HL-60 (cell line): ENCODE results near the gene SORCS2.

Experiments
- DNase-seq, 2 experiments: peaks; one replicate each; pipeline ENCODE4 v3.0.0-alpha.2; 2010 to 2020; ENCODE audit warnings: low read depth in 1 of 2, low spot score in 1 of 2
- H3K27ac ChIP-seq: fragments of 250-450 bp; sonication (Bioruptor Pico); replicated peaks from 2 replicates; pipeline ENCODE4 v1.5.1; 2020; ENCODE audit warnings: mild to moderate bottlenecking, moderate library complexity
- H3K27me3 ChIP-seq: fragments of 250-450 bp; sonication (Bioruptor Pico); 2 replicates; pipeline ENCODE4 v1.5.1; 2021; ENCODE audit warnings: mild to moderate bottlenecking, moderate library complexity; ENCODE audit not compliant: insufficient read depth, poor library complexity, severe bottlenecking
- H3K4me3 ChIP-seq: replicated peaks from 2 replicates; pipeline ENCODE4 v1.5.1; 2011; ENCODE audit warnings: mild to moderate bottlenecking, control low read depth, low read length; ENCODE audit not compliant: insufficient read depth
- CTCF ChIP-seq: IDR thresholded peaks from one replicate; pipeline ENCODE4 v1.5.1; 2011; ENCODE audit warnings: low read length, control low read depth, inconsistent platforms; ENCODE audit not compliant: insufficient read depth
- GABPA ChIP-seq: IDR thresholded peaks from 2 replicates; pipeline ENCODE4 v1.6.1; 2012; ENCODE audit warnings: low read depth
- POLR2AphosphoS5 ChIP-seq: IDR thresholded peaks from 2 replicates; pipeline ENCODE4 v1.6.1; 2012; ENCODE audit warnings: low read depth
- SPI1 ChIP-seq: IDR thresholded peaks from 2 replicates; pipeline ENCODE4 v1.6.1; 2012; ENCODE audit warnings: low read depth, mild to moderate bottlenecking, borderline replicate concordance
- TF ChIP-seq, protein P1 (sequence below): IDR thresholded peaks from 2 replicates; pipeline ENCODE4 v1.6.1; 2012; ENCODE audit warnings: low read depth; ENCODE audit not compliant: insufficient replicate concordance

Gene SORCS2

DNA sequence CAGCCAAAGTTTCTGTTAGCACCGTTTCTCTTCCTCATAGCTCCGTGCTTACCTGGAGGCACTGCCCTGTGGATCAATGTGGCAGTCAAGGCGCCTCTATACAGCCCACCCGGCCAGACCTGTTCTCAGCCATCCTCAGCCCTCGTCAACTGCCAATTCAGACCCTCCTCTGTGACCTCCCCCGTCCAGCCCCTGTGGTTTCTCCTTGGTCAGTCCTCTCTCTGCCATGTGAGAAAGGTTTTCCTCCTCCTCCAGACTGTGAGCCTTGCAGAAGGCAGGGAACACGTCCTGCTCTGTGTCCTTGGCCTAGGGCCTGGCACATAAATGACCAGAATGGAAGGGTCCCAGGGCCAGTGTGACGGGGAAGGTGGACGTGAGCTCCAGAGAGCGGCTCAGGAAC lies 417.0 kb downstream of the SORCS2 start:
- Histone ChIP-seq H3K27ac (no peak overlapping the region), H3K27me3 (no peaks in the 10 kb centered on the region), H3K4me3 (no peak overlapping the region)
- DNase-seq: no peak
- no peak for TF ChIP-seq CTCF
- no peak for TF ChIP-seq SPI1
- TF ChIP-seq, protein P1, sequence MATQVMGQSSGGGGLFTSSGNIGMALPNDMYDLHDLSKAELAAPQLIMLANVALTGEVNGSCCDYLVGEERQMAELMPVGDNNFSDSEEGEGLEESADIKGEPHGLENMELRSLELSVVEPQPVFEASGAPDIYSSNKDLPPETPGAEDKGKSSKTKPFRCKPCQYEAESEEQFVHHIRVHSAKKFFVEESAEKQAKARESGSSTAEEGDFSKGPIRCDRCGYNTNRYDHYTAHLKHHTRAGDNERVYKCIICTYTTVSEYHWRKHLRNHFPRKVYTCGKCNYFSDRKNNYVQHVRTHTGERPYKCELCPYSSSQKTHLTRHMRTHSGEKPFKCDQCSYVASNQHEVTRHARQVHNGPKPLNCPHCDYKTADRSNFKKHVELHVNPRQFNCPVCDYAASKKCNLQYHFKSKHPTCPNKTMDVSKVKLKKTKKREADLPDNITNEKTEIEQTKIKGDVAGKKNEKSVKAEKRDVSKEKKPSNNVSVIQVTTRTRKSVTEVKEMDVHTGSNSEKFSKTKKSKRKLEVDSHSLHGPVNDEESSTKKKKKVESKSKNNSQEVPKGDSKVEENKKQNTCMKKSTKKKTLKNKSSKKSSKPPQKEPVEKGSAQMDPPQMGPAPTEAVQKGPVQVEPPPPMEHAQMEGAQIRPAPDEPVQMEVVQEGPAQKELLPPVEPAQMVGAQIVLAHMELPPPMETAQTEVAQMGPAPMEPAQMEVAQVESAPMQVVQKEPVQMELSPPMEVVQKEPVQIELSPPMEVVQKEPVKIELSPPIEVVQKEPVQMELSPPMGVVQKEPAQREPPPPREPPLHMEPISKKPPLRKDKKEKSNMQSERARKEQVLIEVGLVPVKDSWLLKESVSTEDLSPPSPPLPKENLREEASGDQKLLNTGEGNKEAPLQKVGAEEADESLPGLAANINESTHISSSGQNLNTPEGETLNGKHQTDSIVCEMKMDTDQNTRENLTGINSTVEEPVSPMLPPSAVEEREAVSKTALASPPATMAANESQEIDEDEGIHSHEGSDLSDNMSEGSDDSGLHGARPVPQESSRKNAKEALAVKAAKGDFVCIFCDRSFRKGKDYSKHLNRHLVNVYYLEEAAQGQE: no peak
- no peak for TF ChIP-seq POLR2AphosphoS5
- no peak for TF ChIP-seq GABPA

- Histone ChIP-seq H3K4me3 (no peak overlapping the region), H3K27ac (no peak overlapping the region), H3K27me3 (no peaks in the 10 kb centered on the region)
- no peak for TF ChIP-seq POLR2AphosphoS5
- TF ChIP-seq CTCF: no peak
- no peak for TF ChIP-seq GABPA
- TF ChIP-seq, protein P1: no peak
- no peak for TF ChIP-seq SPI1
- DNase-seq: no peak
These were observed 417.8 kb downstream of the SORCS2 start for GRCh38 chr4:7610022-7610670.

DNA sequence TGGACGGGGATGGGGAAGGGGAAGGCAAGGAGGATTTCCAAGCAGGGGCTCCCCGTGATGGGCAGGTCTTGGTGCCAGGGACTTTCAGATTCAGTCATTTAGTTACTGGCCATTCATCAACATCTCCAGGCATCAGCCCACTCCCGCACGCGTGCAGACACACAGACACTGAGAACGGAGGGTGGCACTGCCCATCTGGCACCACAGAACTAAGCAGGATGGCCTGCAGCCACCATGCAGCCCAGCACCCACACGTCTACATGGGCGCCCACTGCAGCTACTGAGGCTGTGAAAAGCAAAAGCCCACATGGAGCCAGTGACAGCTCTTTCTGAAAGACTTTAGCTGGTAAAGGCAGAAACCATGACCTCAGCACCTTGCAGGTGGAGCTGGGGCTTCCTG lies 418.5 kb downstream of the SORCS2 start:
- Histone ChIP-seq H3K4me3 (no peak overlapping the region), H3K27me3 (no peaks in the 10 kb centered on the region), H3K27ac (no peak overlapping the region)
- no peak for DNase-seq
- TF ChIP-seq SPI1 (no peak), GABPA (no peak), CTCF (no peak), POLR2AphosphoS5 (no peak)
- TF ChIP-seq, protein P1: no peak
